K562 (cell line): ENCODE results near the gene PILRA. TPM values are rescaled to one million over a fixed set of nuclear protein-coding genes. Genes with fewer than 3 reads are reported as not detected.

ENCODE experiments used
- ARID1B ChIP-seq: fragments of 450-650 bp; IDR thresholded peaks from 2 replicates; pipeline ENCODE4 v1.6.1; 2016; ENCODE audit warnings: antibody characterized with exemption, mild to moderate bottlenecking, inconsistent platforms
- BCL6 ChIP-seq: fragments of 250-450 bp; sonication (Bioruptor Pico); IDR thresholded peaks from 2 replicates; pipeline ENCODE4 v1.4.0; 2020
- CBX3 ChIP-seq, 2 experiments: IDR thresholded peaks; 1 replicate in 1 of 2; 2 replicates in 1 of 2; pipeline ENCODE4 v1.6.1; 2012; ENCODE audit warnings: inconsistent platforms in 2 of 2, low read length in 2 of 2, borderline replicate concordance in 1 of 2, control low read depth in 1 of 2
- CLOCK ChIP-seq: fragments of 250-450 bp; sonication (Bioruptor Pico); IDR thresholded peaks from 2 replicates; pipeline ENCODE4 v1.4.0; 2020; ENCODE audit warnings: mild to moderate bottlenecking, moderate library complexity, borderline replicate concordance
- CTBP1 ChIP-seq: fragments of 450-650 bp; IDR thresholded peaks from 2 replicates; pipeline ENCODE4 v1.6.1; 2016; ENCODE audit warnings: borderline replicate concordance
- DMBX1 ChIP-seq: fragments of 250-450 bp; sonication (Bioruptor Pico); IDR thresholded peaks from 2 replicates; pipeline ENCODE4 v1.8.0; 2022; ENCODE audit warnings: inconsistent platforms, mild to moderate bottlenecking, moderate library complexity, borderline replicate concordance
- FOSL1 ChIP-seq: fragments of 200-800 bp; sonication (Bioruptor generic); conservative IDR thresholded peaks from 2 replicates; pipeline ENCODE4 v1.6.1; 2016; ENCODE audit warnings: missing genetic modification characterization, missing compliant biosample characterization
- GTF2E2 ChIP-seq: fragments of 200-800 bp; sonication (Bioruptor generic); IDR thresholded peaks from 2 replicates; pipeline ENCODE4 v1.6.1; 2016; ENCODE audit warnings: missing genetic modification characterization, missing compliant biosample characterization
- MAFG ChIP-seq: fragments of 450-650 bp; conservative IDR thresholded peaks from 2 replicates; pipeline ENCODE4 v1.6.1; 2016; ENCODE audit warnings: missing genetic modification characterization, missing compliant biosample characterization
- NR2F6 ChIP-seq: fragments of 450-650 bp; formaldehyde crosslinking; IDR thresholded peaks from 2 replicates; pipeline ENCODE4 v1.4.0; 2020; ENCODE audit warnings: mild to moderate bottlenecking
- SMAD4 ChIP-seq: fragments of 250-450 bp; sonication (Bioruptor Pico); conservative IDR thresholded peaks from 2 replicates; pipeline ENCODE4 v1.8.0; 2021; ENCODE audit warnings: inconsistent platforms, mild to moderate bottlenecking, moderate library complexity
- SMARCC2 ChIP-seq: fragments of 450-650 bp; IDR thresholded peaks from 2 replicates; pipeline ENCODE4 v1.6.1; 2017; ENCODE audit warnings: antibody characterized with exemption, moderate library complexity, mild to moderate bottlenecking, low read depth
- SRSF3 ChIP-seq: fragments of 200-400 bp; formaldehyde crosslinking; IDR thresholded peaks from 2 replicates; pipeline ENCODE4 v1.6.1; 2016; ENCODE audit warnings: mild to moderate bottlenecking, low read length, moderate library complexity; ENCODE audit not compliant: insufficient read depth
- TARDBP ChIP-seq: fragments of 450-650 bp; IDR thresholded peaks from 2 replicates; pipeline ENCODE4 v1.6.1; 2016
- TCFL5 ChIP-seq: fragments of 250-450 bp; sonication (Bioruptor Pico); conservative IDR thresholded peaks from 2 replicates; pipeline ENCODE4 v1.6.1; 2021; ENCODE audit warnings: mild to moderate bottlenecking, moderate library complexity, matching md5 sums
- TOE1 ChIP-seq, 2 experiments: fragments of 450-650 bp in 1 of 2; sonication (generic) in 1 of 2; formaldehyde crosslinking in 1 of 2; IDR thresholded peaks; 2 replicates each; pipeline versions ENCODE4 v1.7.1 to v1.8.0; 2016 to 2022; ENCODE audit warnings: borderline replicate concordance in 2 of 2, mild to moderate bottlenecking in 2 of 2, antibody characterized with exemption in 1 of 2, inconsistent platforms in 1 of 2, low read depth in 1 of 2, missing genetic modification reagents in 1 of 2, moderate library complexity in 1 of 2
- U2AF1 ChIP-seq: fragments of 200-400 bp; formaldehyde crosslinking; optimal IDR thresholded peaks from 2 replicates; pipeline ENCODE3; 2017; ENCODE audit warnings: mild to moderate bottlenecking, low read depth, low read length, moderate library complexity
- ZC3H8 ChIP-seq: fragments of 450-650 bp; IDR thresholded peaks from 2 replicates; pipeline ENCODE4 v1.6.1; 2017
- ZNF212 ChIP-seq: fragments of 450-650 bp; formaldehyde crosslinking; IDR thresholded peaks from 2 replicates; pipeline ENCODE4 v1.4.0; 2020; ENCODE audit warnings: mild to moderate bottlenecking
- ZNF518B ChIP-seq: fragments of 250-450 bp; sonication (Bioruptor Pico); IDR thresholded peaks from 2 replicates; pipeline ENCODE4 v1.5.0; 2021; ENCODE audit warnings: mild to moderate bottlenecking, moderate library complexity
- ZNF551 ChIP-seq: fragments of 250-450 bp; sonication (Bioruptor Pico); IDR thresholded peaks from 2 replicates; pipeline ENCODE4 v1.5.0; 2021; ENCODE audit warnings: mild to moderate bottlenecking, moderate library complexity
- polyA plus RNA-seq, 8 experiments: library from polyadenylated mRNA; depleted of rRNA in 4 of 8; stranded (reverse) in 5 of 8; unstranded in 3 of 8; fragments of >200 nt; fragmentation: Nextera tagmentation in 2 of 8; fragmentation: Illumina TruSeq in 1 of 8; extraction: Ambion mirVana in 2 of 8; extraction: Trizol in 1 of 8; gene quantifications; 2 replicates each; pipeline versions ENCODE4 v1.2.1 to v1.2.3, GENCODE V29; 2011 to 2014; ENCODE audit warnings: inconsistent platforms in 1 of 8, missing spikeins in 1 of 8
- total RNA-seq, 7 experiments: library from RNA; depleted of rRNA in 6 of 7; stranded (reverse); fragments of >200 nt in 6 of 7; fragmentation: Illumina TruSeq in 2 of 7; extraction: Trizol in 2 of 7; gene quantifications; 2 replicates each; pipeline versions ENCODE4 v1.2.1 to v1.2.3, GENCODE V29; 2011 to 2021; ENCODE audit warnings: low replicate concordance in 1 of 7

The PILRA gene
- total and polyA plus RNA-seq, 9 of the 15 experiments (the other 6 are each of a cell fraction or from before 2014, with no cell fraction given) = 0.13 to 1.8 (median 0.62) TPM

GRCh38 chr7:100428199-100428966 lies 55.1 kb downstream of the PILRA start, which contains the start of gene ZCWPW1 (continued):
- TF ChIP-seq TOE1 (IDR thresholded peaks at IDR 0.05; ENCODE audit: borderline replicate concordance) (peak; percentile 83; the same call in 1 of the 2 replicates), TOE1 (CRISPR knock-in tag; IDR thresholded peaks at IDR 0.05; ENCODE audit: borderline replicate concordance, low read depth) (peak; percentile 99), SRSF3 (0 out of 2 replicates have a peak, but pooled peaks have one; percentile 65), ZNF212 (CRISPR knock-in tag) (peak; percentile 78), ARID1B (peak; percentile 79), CBX3 (IDR thresholded peaks at IDR 0.05; ENCODE audit: borderline replicate concordance in 1 of 2, low read length in 2 of 2) (peak in 1 of 2 experiments; percentile 100; a peak in 2 of 3 replicates), GTF2E2 (tag) (peak; percentile 98), NR2F6 (CRISPR knock-in tag) (peak; percentile 68; the same call in 1 of the 2 replicates), ZNF551 (CRISPR knock-in tag) (no peak), TARDBP (peak; percentile 77), CLOCK (CRISPR knock-in tag) (no peak), SMARCC2 (peak; percentile 79), ZC3H8 (peak; percentile 84; the same call in 1 of the 2 replicates), TCFL5 (CRISPR knock-in tag) (no peak), CTBP1 (peak; percentile 85), SMAD4 (CRISPR knock-in tag) (peak; percentile 51), FOSL1 (tag) (peak; percentile 39), DMBX1 (CRISPR knock-in tag) (peak; percentile 76), BCL6 (CRISPR knock-in tag) (0 out of 2 replicates have a peak, but pooled peaks have one; percentile 37), ZNF518B (CRISPR knock-in tag) (no peak), U2AF1 (peak; percentile 82), MAFG (tag) (no peak)
